Erythroblast (primary cell): ENCODE data around the gene CA5B.
"Not testable (repeated sequence)": the region's sequence is repeated elsewhere in the genome, so short reads cannot be mapped to it uniquely, and the experiment has no call there.

Experiments
- DNase-seq, 2 experiments: peaks; one replicate each; lab custom pipeline; 2025; lab: John Stamatoyannopoulos, UW
- GATA1 ChIP-seq: IDR thresholded peaks from 2 replicates; pipeline ENCODE4 v1.6.1; 2011; ENCODE audit warnings: low read depth, mild to moderate bottlenecking, control low read depth, low read length, moderate library complexity
- POLR2A ChIP-seq: IDR thresholded peaks from 2 replicates; pipeline ENCODE4 v1.6.1; 2011; ENCODE audit warnings: mild to moderate bottlenecking, low read length

CA5B gene

GRCh38 chrX:15737959-15738902, at the start of gene CA5B:
TSS of gene CA5B (plus strand) at chrX:15738270. CDS start at chrX:15750024, 11,754 bp downstream.
- TF ChIP-seq GATA1 = no peak
- TF ChIP-seq POLR2A = no peak
- DNase-seq = peak; percentile 90 to 93

GRCh38 chrX:15694941-15695451, 43.1 kb upstream of the CA5B start:
- TF ChIP-seq POLR2A (no peak), GATA1 (no peak)
- DNase-seq = peak in 1 of 2 experiments; percentile 1

- TF ChIP-seq GATA1 = no peak
- TF ChIP-seq POLR2A = no peak
- no peak for DNase-seq
These were observed 41.6 kb upstream of the CA5B start for GRCh38 chrX:15696516-15696915.

GRCh38 chrX:15702488-15703371, 35.3 kb upstream of the CA5B start:
- DNase-seq = no peak
- TF ChIP-seq GATA1 (no peak), POLR2A (no peak)

GRCh38 chrX:15703809-15704208, 34.3 kb upstream of the CA5B start:
- not testable (repeated sequence) for DNase-seq

GRCh38 chrX:15704273-15704672, 33.8 kb upstream of the CA5B start:
- not testable (repeated sequence) for DNase-seq

- TF ChIP-seq POLR2A (no peak), GATA1 (no peak)
- DNase-seq = no peak
These were observed 23.5 kb upstream of the CA5B start for GRCh38 chrX:15714529-15714928.

GRCh38 chrX:15718283-15718970, 19.6 kb upstream of the CA5B start:
- DNase-seq = no peak

GRCh38 chrX:15719324-15719968, 18.6 kb upstream of the CA5B start:
- TF ChIP-seq GATA1 = no peak
- no peak for TF ChIP-seq POLR2A
- DNase-seq = no peak

More at GRCh38 chrX:15718283-15718970, 19.6 kb upstream of the CA5B start:
- no peak for TF ChIP-seq POLR2A
- no peak for TF ChIP-seq GATA1

- TF ChIP-seq GATA1 (no peak), POLR2A (no peak)
- no peak for DNase-seq
These were observed 16.2 kb upstream of the CA5B start for GRCh38 chrX:15721911-15722310.

GRCh38 chrX:15723887-15724517, 14.1 kb upstream of the CA5B start:
- DNase-seq = no peak
- TF ChIP-seq POLR2A (no peak), GATA1 (no peak)

- DNase-seq = no peak
- no peak for TF ChIP-seq GATA1
- TF ChIP-seq POLR2A = no peak
These were observed 13.2 kb upstream of the CA5B start for GRCh38 chrX:15724911-15725310.

- DNase-seq = not testable (repeated sequence)
These were observed 6.7 kb upstream of the CA5B start for GRCh38 chrX:15731368-15731767.
